ENCODE results near the gene DDX5. TPM values are rescaled to one million over a fixed set of nuclear protein-coding genes. Genes with fewer than 3 reads are reported as not detected.

DDX5 gene
- total RNA-seq, 1 experiment from 2014 or later = 869 TPM

GRCh38 chr17:64499805-64500486, 6.1 kb downstream of the DDX5 start:
- no peak for DNase-seq
- WGBS (ENCODE audit: extremely low coverage, insufficient read length, low lambda C conversion rate) = no CpG with 5 or more reads among the region's 6 CpGs
- H3K4me3 Mint-ChIP-seq = peak overlapping the region in 1 of 2 experiments; percentile 60; a peak in 3 of 5 replicates

More at GRCh38 chr17:64499805-64500486, 6.1 kb downstream of the DDX5 start:
- Histone ChIP-seq H2BK5ac (ENCODE audit: insufficient read length, low read length) (no peak overlapping the region), H2BK12ac (ENCODE audit: insufficient read length, low read depth, low read length) (no peak overlapping the region), H2BK15ac (ENCODE audit: low read depth, low read length) (no peak overlapping the region), H4K5ac (ENCODE audit: insufficient read length, low read depth, low read length) (no peak overlapping the region), H4K91ac (ENCODE audit: insufficient read length, low read depth, low read length) (no peak overlapping the region), H3K79me2 (ENCODE audit: insufficient read depth, low read length) (peaks cover 14% of the 10 kb centered on the region), H2BK20ac (ENCODE audit: low read depth, low read length, poor library complexity, severe bottlenecking) (no peak overlapping the region), H2BK120ac (ENCODE audit: low read depth, low read length, poor library complexity, severe bottlenecking) (no peak overlapping the region), H3K23ac (ENCODE audit: insufficient read length, low read depth, low read length) (no peak overlapping the region), H3K79me1 (ENCODE audit: insufficient read depth, low read depth, low read length, poor library complexity, severe bottlenecking) (peaks cover 6% of the 10 kb centered on the region), H3K27me3 (ENCODE audit: insufficient read depth, low read length) (no peaks in the 10 kb centered on the region), H3K4me2 (ENCODE audit: insufficient read depth, insufficient read length, low read length) (no peak overlapping the region), H3K56ac (ENCODE audit: insufficient read length, low read depth, low read length) (no peak overlapping the region), H2AFZ (ENCODE audit: low read length) (no peak overlapping the region), H4K20me1 (ENCODE audit: control insufficient read depth, insufficient read depth, insufficient read length) (no peaks in the 10 kb centered on the region), H3K9me3 (ENCODE audit: control insufficient read depth, low read depth, low read length) (no peaks in the 10 kb centered on the region), H3K9ac (ENCODE audit: extremely low read depth, insufficient read length, low read length) (no peak overlapping the region), H3K4ac (ENCODE audit: low read depth, low read length) (no peak overlapping the region), H3K14ac (ENCODE audit: insufficient read depth, low read length) (no peak overlapping the region), H3K18ac (ENCODE audit: insufficient read length, low read depth, low read length) (no peak overlapping the region), H2AK5ac (ENCODE audit: insufficient read length, low read length) (no peak overlapping the region), H4K8ac (replicated peaks; ENCODE audit: insufficient read length, low read depth, low read length) (no peak overlapping the region), H3K27ac (ENCODE audit: insufficient read length, low read depth, low read length) (no peak overlapping the region), H3T11ph (ENCODE audit: low read length) (no peak overlapping the region), H3K4me1 (ENCODE audit: insufficient read depth, low read length) (no peaks in the 10 kb centered on the region; the same call in 1 of the 2 replicates), H3K23me2 (ENCODE audit: insufficient read length, low read depth, low read length, poor library complexity, severe bottlenecking) (peaks cover 20% of the 10 kb centered on the region)
- Mint-ChIP-seq H3K4me1 (peaks cover 55 to 73% of the 10 kb centered on the region in 2 experiments), H3K27ac (peak overlapping the region in 1 of 3 experiments; percentile 84; a peak in 2 of 7 replicates), H3K9me3 (no peaks in the 10 kb centered on the region; a peak in 1 of 5 replicates), H3K36me3 (ENCODE audit: insufficient read depth in 1 of 3, low read depth in 3 of 3) (peaks cover 56 to 74% (median 65%) of the 10 kb centered on the region in 3 experiments), H3K27me3 (ENCODE audit: low read depth) (peaks cover 5% of the 10 kb centered on the region)
- no peak for TF ChIP-seq CTCF (conservative IDR thresholded peaks at IDR 0.05)
